ENCODE measurements around the gene EBF4.

- TF ChIP-seq, protein P1, sequence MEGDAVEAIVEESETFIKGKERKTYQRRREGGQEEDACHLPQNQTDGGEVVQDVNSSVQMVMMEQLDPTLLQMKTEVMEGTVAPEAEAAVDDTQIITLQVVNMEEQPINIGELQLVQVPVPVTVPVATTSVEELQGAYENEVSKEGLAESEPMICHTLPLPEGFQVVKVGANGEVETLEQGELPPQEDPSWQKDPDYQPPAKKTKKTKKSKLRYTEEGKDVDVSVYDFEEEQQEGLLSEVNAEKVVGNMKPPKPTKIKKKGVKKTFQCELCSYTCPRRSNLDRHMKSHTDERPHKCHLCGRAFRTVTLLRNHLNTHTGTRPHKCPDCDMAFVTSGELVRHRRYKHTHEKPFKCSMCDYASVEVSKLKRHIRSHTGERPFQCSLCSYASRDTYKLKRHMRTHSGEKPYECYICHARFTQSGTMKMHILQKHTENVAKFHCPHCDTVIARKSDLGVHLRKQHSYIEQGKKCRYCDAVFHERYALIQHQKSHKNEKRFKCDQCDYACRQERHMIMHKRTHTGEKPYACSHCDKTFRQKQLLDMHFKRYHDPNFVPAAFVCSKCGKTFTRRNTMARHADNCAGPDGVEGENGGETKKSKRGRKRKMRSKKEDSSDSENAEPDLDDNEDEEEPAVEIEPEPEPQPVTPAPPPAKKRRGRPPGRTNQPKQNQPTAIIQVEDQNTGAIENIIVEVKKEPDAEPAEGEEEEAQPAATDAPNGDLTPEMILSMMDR (IDR thresholded peaks at IDR 0.05), result no peak
- no peak for TF ChIP-seq POLR2A (IDR thresholded peaks at IDR 0.05)
Measured at GRCh38 chr20:2804041-2804828, 111.7 kb downstream of the EBF4 start.

Measured in prostate gland (tissue), 2 donors.